Subcutaneous abdominal adipose tissue (tissue), 5 donors: ENCODE measurements around the gene CTSW.

Source experiments
- H3K27ac ChIP-seq: one replicate; pipeline ENCODE4 v1.7.0; 2013; ENCODE audit warnings: low read depth, mild to moderate bottlenecking, inconsistent platforms, low read length, moderate library complexity
- H3K27me3 ChIP-seq, 5 donors: one replicate each; pipeline ENCODE4 v1.7.0; 2013; ENCODE audit warnings: low read length in 5 of 5, inconsistent platforms in 1 of 5; ENCODE audit not compliant: control insufficient read depth in 5 of 5, insufficient read depth in 4 of 5
- H3K36me3 ChIP-seq, 5 donors: one replicate each; pipeline ENCODE4 v1.7.0; 2013; ENCODE audit warnings: low read length in 5 of 5; ENCODE audit not compliant: control insufficient read depth in 5 of 5, insufficient read depth in 5 of 5
- H3K4me1 ChIP-seq, 5 donors: one replicate each; pipeline ENCODE4 v1.7.0; 2013; ENCODE audit warnings: low read length in 5 of 5, mild to moderate bottlenecking in 3 of 5, moderate library complexity in 1 of 5; ENCODE audit not compliant: control insufficient read depth in 5 of 5, insufficient read depth in 5 of 5
- H3K4me3 ChIP-seq, 5 donors: one replicate each; pipeline ENCODE4 v1.7.0; 2013; ENCODE audit warnings: low read length in 5 of 5, low read depth in 1 of 5
- H3K9ac ChIP-seq, 5 donors: one replicate each; pipeline ENCODE4 v1.7.0; 2013; ENCODE audit warnings: low read length in 5 of 5, mild to moderate bottlenecking in 4 of 5, moderate library complexity in 3 of 5
- H3K9me3 ChIP-seq, 5 donors: one replicate each; pipeline ENCODE4 v1.7.0; 2013; ENCODE audit warnings: low read length in 5 of 5; ENCODE audit not compliant: control insufficient read depth in 5 of 5
- donor health status: healthy.
- donor health status: healthy.
- donor health status: healthy.
- donor health status: healthy.
- donor health status: healthy.

CTSW gene

DNA sequence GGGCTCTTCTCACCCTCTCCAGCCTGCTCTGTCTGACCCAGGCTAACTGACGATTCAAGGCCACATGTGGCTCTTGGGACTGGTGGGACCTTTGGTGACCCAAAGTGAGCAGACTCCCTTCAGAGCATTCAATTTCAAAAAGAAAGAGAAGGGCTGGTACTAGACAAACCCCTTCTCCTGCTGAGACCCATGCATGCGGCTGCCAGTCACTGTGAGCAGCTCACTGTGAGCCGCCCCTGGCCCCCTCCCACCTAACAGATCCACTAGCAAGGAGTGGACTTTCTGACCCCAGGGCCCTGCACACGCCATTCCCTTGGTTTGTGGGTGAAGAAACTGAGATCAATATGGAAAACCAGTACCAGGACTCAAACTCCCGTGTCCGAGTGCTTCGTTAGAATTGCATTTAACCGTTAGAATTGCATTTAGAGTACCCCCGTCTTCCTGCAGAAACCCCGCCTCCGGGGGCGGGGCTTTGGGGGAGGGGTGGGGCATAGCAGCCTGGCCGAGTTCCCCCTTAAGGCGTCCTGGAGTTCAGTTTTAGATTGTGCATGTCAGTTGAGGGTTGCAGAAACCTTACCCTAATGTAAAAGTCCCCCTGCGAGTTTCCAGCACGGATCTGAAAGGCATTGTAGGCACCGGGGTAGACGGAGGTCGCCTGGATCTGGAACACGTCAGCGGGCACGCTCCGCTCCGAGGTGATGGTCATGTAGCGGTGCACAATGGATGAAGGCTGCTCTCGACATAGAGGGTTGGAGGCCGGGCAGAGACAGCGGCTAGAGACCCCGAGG, 12.2 kb upstream of the CTSW start:
- H3K4me3 ChIP-seq = no peak overlapping the region
- no peak overlapping the region for H3K9ac ChIP-seq
- peaks cover 8 to 38% (median 33%) of the 10 kb centered on the region in 5 donors for H3K4me1 ChIP-seq
- H3K27me3 ChIP-seq = no peaks in the 10 kb centered on the region
- H3K27ac ChIP-seq = no peak overlapping the region
- H3K36me3 ChIP-seq = peaks cover 0 to 73% (median 68%) of the 10 kb centered on the region in 5 donors
- no peaks in the 10 kb centered on the region for H3K9me3 ChIP-seq

DNA sequence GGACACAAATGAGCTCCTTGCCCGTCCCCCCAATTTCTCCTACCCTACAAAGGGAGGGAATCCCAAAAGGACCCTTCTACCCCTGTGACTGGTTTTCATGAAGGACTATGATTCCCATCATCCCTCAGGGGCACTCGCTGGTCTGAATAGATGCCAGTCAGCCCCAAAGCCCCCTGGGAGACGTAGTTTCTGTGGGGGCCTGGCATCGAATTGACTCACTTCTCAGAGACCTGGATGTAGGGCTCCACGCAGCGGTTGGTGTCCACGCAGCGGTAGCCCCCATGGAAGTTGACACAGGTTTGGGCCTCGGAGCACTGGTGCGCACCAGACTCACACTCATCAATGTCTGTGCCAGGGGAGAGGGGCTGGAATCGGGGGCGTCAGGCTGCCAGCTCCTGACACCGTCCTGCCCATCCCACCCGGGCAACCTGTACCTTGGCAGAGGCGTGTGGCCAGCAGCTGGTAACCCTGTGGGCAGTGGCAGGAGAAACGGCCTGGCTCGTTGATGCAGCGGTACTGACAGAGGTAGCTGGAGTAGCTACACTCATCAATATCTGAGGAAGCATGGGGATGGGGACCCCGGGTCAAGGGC, 11.5 kb upstream of the CTSW start:
- no peak overlapping the region for H3K27ac ChIP-seq
- H3K9ac ChIP-seq = no peak overlapping the region
- peaks cover 8 to 35% (median 31%) of the 10 kb centered on the region in 5 donors for H3K4me1 ChIP-seq

DNA sequence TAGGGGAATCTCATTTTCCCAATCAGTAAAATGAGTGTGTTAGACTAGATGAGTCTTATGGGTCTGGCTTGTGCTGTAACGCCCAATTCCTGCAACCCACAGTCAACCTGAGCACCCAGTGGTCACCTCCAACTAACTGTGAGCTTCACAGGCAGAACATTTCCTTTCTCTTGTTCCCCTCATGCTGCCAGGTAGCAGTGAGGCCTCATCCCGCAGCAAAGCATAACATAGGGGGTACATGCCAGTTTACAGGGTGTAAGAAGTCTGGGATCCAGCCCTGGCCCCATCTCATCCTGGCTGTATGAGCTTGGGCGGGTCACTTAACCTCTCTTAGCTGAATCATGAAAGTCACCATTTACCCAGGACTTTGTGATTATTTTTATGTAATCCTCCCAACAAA, 10.7 kb upstream of the CTSW start:
- H3K9me3 ChIP-seq = no peaks in the 10 kb centered on the region
- no peak overlapping the region for H3K4me3 ChIP-seq
- H3K27me3 ChIP-seq = no peaks in the 10 kb centered on the region
- H3K36me3 ChIP-seq = peaks cover 0 to 59% (median 53%) of the 10 kb centered on the region in 5 donors
- no peak overlapping the region for H3K27ac ChIP-seq
- H3K4me1 ChIP-seq = peaks cover 8 to 39% (median 32%) of the 10 kb centered on the region in 5 donors
- H3K9ac ChIP-seq = no peak overlapping the region

More for the DNA sequence above, 11.5 kb upstream of the CTSW start:
- Histone ChIP-seq H3K36me3 (peaks cover 0 to 66% (median 61%) of the 10 kb centered on the region in 5 donors), H3K4me3 (no peak overlapping the region), H3K9me3 (no peaks in the 10 kb centered on the region), H3K27me3 (no peaks in the 10 kb centered on the region)

DNA sequence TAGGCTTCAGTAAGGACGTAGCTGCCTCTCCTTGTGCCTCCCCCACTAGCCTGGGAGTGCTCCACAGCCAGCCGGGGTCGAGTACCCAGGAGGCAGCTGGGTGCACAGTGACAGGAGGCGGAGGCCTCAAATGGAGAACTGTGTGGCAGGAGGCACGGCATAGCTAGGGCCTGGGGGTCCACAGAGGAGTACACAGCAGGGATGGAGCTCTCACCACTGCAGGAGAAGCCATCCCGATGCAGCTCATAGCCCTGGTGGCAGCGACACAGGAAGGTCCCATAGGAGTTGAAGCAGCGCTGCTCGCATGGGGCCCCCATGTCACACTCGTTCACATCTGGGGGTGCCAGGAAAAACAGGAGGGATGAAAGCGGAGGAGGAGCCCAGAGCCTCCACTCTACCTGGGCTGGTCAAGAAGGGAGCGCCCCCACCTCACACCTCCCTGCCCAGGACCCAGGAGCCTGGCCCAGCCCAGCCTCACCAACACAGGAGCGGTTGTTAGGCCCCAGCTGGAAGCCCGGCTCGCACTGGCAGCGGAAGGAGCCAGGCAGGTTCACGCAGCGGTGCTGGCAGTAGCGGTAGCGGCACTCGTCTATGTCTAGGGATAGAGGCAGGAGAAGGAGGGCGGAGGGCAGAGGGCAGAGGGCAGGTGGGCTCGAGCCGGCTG, 9.9 kb upstream of the CTSW start:
- peaks cover 0 to 50% (median 45%) of the 10 kb centered on the region in 5 donors for H3K36me3 ChIP-seq

DNA sequence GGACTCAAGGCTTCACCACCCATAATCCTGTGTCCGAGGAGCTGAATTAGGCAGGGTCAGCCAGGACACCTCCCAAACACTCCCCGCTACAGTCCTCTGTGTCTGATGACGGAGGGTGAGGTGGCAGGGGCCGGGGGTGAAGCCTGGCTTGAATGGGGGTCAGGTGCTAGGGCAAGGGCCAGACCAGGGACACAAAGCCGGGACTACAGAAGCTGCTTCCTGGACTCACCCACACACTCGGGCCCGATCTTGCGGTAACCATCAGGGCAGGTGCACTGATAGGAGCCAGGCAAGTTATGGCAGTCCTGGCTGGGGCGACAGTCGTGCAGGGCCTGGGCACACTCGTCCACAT, 9.4 kb upstream of the CTSW start:
- Histone ChIP-seq H3K36me3 (peaks cover 0 to 45% (median 39%) of the 10 kb centered on the region in 5 donors), H3K9ac (no peak overlapping the region), H3K9me3 (no peaks in the 10 kb centered on the region), H3K4me1 (peaks cover 8 to 40% (median 34%) of the 10 kb centered on the region in 5 donors), H3K27ac (no peak overlapping the region), H3K4me3 (peak overlapping the region in 1 of 5 donors; percentile 12), H3K27me3 (no peaks in the 10 kb centered on the region)

More for the DNA sequence above, 9.9 kb upstream of the CTSW start:
- Histone ChIP-seq H3K9ac (no peak overlapping the region), H3K4me3 (no peak overlapping the region), H3K4me1 (peaks cover 8 to 40% (median 34%) of the 10 kb centered on the region in 5 donors), H3K27ac (no peak overlapping the region), H3K9me3 (no peaks in the 10 kb centered on the region), H3K27me3 (no peaks in the 10 kb centered on the region)

DNA sequence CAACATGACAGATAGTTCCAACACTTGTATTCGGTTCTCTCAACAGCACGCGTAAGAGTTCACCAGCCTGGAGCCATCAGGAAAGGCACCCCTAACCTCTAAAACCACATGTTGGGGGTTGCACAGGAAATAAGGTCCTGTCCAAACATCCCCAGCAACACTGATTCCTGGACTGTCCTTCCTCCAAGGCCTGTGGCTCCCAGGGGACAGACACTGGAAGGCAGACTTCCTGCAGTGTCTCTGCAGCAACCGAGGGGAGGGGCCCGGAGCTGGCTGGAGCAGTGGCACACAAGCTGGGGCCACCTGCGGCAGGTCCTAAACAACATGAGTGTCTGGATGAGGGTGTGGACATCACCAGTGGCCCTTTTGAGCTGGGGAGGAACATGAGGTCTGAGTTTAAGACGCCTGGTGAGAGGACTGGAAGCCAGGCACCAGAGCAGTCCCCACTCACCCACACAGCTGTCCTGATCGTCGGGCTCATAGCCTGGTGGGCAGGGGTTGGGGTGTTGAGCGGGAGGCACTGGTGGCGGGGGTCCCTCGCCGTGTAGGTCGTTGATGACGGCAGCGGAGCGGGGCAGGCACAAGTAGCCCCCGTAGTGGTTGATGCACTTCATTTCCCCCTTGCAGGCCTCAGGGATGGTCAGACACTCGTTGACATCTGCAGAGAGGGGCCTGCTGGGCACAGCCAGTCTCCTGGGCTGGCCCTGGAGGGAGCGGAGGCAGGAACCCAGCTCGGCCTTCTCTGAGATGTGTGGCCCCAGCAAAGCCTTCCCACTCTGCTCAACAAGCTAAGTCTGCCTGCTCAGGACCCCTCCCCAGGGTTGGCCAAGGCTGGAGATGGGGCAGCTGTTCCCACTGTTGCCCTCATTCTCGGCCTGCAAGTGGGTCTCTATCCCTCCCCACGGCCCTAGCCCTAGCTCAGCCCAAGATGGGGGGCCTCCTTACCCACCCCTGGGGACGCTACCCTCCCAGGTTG, 8.6 kb upstream of the CTSW start:
- peak overlapping the region; percentile 64 to 76 (median 65) for H3K4me3 ChIP-seq
- no peaks in the 10 kb centered on the region for H3K27me3 ChIP-seq
- peaks cover 0 to 38% (median 32%) of the 10 kb centered on the region in 5 donors for H3K36me3 ChIP-seq
- peak overlapping the region; percentile 26 to 86 (median 76) for H3K9ac ChIP-seq
- no peaks in the 10 kb centered on the region for H3K9me3 ChIP-seq
- peak overlapping the region; percentile 88 for H3K27ac ChIP-seq
- peaks cover 8 to 40% (median 34%) of the 10 kb centered on the region in 5 donors for H3K4me1 ChIP-seq

DNA sequence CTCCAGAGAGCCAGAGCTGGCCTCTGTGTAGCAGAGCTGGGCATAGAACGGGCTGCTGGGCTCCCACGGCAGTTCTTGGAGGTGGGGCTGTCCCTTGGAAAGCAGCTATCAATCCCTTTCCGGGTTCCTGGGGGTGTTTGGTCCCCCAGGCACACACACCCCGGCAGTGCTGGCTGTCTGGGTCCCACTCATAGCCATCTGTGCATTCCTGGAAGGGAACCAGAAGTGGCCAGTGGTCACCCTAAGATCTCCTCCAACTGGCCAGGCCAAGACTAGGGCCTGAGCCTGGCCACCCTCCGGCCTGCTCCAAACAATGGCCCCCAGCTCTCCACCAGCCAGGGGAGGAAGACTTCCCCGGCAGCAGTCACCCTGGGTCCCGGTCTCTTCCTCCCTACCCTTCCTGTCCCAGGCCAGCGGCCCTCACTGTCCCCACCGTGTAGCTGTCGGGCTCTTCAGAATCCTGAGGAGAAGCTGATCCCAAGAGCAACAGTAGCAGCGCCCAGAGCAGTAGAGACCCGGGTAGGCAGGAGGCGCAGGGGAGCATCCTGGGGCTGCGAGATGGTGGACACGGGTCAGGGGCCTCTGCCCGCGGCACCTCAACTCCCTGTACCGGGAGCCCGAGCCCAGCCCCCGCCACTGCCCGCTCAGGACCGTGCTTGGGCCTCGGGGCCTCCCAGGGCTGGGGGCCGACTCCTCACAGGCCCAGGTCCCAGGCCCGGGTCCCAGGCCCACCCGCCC, 7.7 kb upstream of the CTSW start:
- no peaks in the 10 kb centered on the region for H3K27me3 ChIP-seq
- H3K4me1 ChIP-seq = peaks cover 8 to 40% (median 34%) of the 10 kb centered on the region in 5 donors
- H3K9ac ChIP-seq = peak overlapping the region; percentile 68 to 86 (median 76)
- peak overlapping the region; percentile 88 for H3K27ac ChIP-seq
- H3K9me3 ChIP-seq = no peaks in the 10 kb centered on the region
- H3K36me3 ChIP-seq = peaks cover 0 to 30% (median 22%) of the 10 kb centered on the region in 5 donors
- peak overlapping the region; percentile 64 to 76 (median 65) for H3K4me3 ChIP-seq

DNA sequence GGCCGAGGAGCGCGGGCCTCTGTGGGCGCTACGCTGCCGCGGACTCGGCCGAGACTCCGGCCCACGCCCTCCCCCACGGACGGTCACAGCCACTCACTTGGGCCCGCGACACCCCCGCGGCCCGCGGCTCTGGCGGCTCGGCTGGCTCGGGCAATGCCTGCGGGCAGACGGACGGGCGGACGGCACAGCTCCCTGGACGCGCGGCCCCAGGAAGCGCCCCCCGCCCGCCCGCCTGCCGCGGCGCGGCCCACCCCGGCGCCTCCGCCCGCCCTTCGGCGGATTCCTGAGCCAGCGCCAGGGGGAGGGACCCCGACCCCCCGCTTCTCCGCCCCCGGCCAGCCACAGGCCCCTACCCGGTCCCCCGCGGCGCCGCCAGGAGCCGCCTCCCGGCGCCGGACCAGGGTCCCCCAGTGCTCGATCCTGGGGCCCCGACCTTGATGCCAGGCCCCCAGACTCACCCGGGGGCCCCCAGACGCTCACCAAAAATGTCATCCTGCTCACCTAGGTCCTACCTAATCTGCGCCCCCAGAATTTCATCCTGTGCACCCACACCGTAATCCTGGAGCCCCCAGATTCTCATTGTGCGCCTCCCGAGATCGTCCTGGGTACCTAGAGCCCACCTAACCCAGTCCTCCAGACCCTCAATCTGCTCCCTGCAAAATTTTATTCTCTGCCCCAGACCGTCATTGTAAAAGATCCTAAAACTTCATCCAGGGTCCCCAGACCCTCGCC, 6.9 kb upstream of the CTSW start, which contains the start of gene EFEMP2:
EFEMP2 (minus strand) TSS at position 215 of the 732 bp plus-strand sequence. CDS start 446 bp downstream, outside the sequence.
- Histone ChIP-seq H3K36me3 (peaks cover 0 to 23% (median 17%) of the 10 kb centered on the region in 5 donors), H3K27me3 (no peaks in the 10 kb centered on the region), H3K4me1 (peaks cover 8 to 40% (median 34%) of the 10 kb centered on the region in 5 donors), H3K4me3 (peak within 1 kb of the TSS; percentile 70 to 85 (median 76)), H3K27ac (peak within 1 kb of the TSS; percentile 88), H3K9ac (peak within 1 kb of the TSS; percentile 68 to 86 (median 76)), H3K9me3 (no peaks in the 10 kb centered on the region)
